ENCODE data around the gene TMEFF2.

Gene TMEFF2

GRCh38 chr2:192194866-192195547 lies at the start of gene TMEFF2:
Gene TMEFF2, minus strand, starts transcription at chr2:192194933. Its CDS starts 409 bp downstream, at chr2:192194524.
- peak; percentile 42 to 51 for DNase-seq (ENCODE audit: low read depth in 2 of 2)

GRCh38 chr2:192243488-192243887 lies 48.8 kb upstream of the TMEFF2 start:
- DNase-seq (ENCODE audit: low read depth in 2 of 2) = peak; percentile 26 to 30

- DNase-seq (ENCODE audit: low read depth in 2 of 2) = peak; percentile 38 to 44
Observed at GRCh38 chr2:192236136-192236535, 41.4 kb upstream of the TMEFF2 start.

GRCh38 chr2:192230889-192231453 lies 36.2 kb upstream of the TMEFF2 start:
- DNase-seq (ENCODE audit: low read depth in 2 of 2) = no peak

GRCh38 chr2:192228685-192229084 lies 34.0 kb upstream of the TMEFF2 start:
- no peak for DNase-seq (ENCODE audit: low read depth in 2 of 2)

GRCh38 chr2:192218970-192219369 lies 24.2 kb upstream of the TMEFF2 start:
- no peak for DNase-seq (ENCODE audit: low read depth in 2 of 2)

GRCh38 chr2:192218377-192218776 lies 23.6 kb upstream of the TMEFF2 start:
- DNase-seq (ENCODE audit: low read depth in 2 of 2) = no peak

- DNase-seq (ENCODE audit: low read depth in 2 of 2) = no peak
Observed at GRCh38 chr2:192216336-192216735, 21.6 kb upstream of the TMEFF2 start.

GRCh38 chr2:192215096-192215877 lies 20.6 kb upstream of the TMEFF2 start:
- DNase-seq (ENCODE audit: low read depth in 2 of 2) = no peak

GRCh38 chr2:192208848-192209247 lies 14.1 kb upstream of the TMEFF2 start:
- no peak for DNase-seq (ENCODE audit: low read depth in 2 of 2)

- no peak for DNase-seq (ENCODE audit: low read depth in 2 of 2)
Observed at GRCh38 chr2:192206399-192206798, 11.7 kb upstream of the TMEFF2 start.

GRCh38 chr2:192203876-192204275 lies 9.1 kb upstream of the TMEFF2 start:
- DNase-seq (ENCODE audit: low read depth in 2 of 2) = no peak

- DNase-seq (ENCODE audit: low read depth in 2 of 2) = no peak
Observed at GRCh38 chr2:192202373-192202772, 7.6 kb upstream of the TMEFF2 start.

GRCh38 chr2:192201116-192201515 lies 6.4 kb upstream of the TMEFF2 start:
- no peak for DNase-seq (ENCODE audit: low read depth in 2 of 2)

- no peak for DNase-seq (ENCODE audit: low read depth in 2 of 2)
Observed at GRCh38 chr2:192197357-192197756, 2.6 kb upstream of the TMEFF2 start.

GRCh38 chr2:192196421-192197194 lies 1.9 kb upstream of the TMEFF2 start:
- DNase-seq (ENCODE audit: low read depth in 2 of 2) = no peak

- no peak for DNase-seq (ENCODE audit: low read depth in 2 of 2)
Observed at GRCh38 chr2:192195548-192196418, 1.1 kb upstream of the TMEFF2 start.

GRCh38 chr2:192194265-192194865 lies 368 bp downstream of the TMEFF2 start:
- no peak for DNase-seq (ENCODE audit: low read depth in 2 of 2)

- DNase-seq (ENCODE audit: low read depth in 2 of 2) = peak; percentile 15 to 16
Observed at GRCh38 chr2:192190474-192190873, 4.3 kb downstream of the TMEFF2 start.

GRCh38 chr2:192186806-192187205 lies 7.9 kb downstream of the TMEFF2 start:
- DNase-seq (ENCODE audit: low read depth in 2 of 2) = no peak

GRCh38 chr2:192184349-192184748 lies 10.4 kb downstream of the TMEFF2 start:
- no peak for DNase-seq (ENCODE audit: low read depth in 2 of 2)
